Left forelimb (tissue), 1 donor: ENCODE data around the gene PDE4D.

Experiments used
- DNase-seq: peaks from one replicate; pipeline ENCODE4 v3.0.0-alpha.2; 2018; ENCODE audit warnings: low spot score

The PDE4D gene

DNA sequence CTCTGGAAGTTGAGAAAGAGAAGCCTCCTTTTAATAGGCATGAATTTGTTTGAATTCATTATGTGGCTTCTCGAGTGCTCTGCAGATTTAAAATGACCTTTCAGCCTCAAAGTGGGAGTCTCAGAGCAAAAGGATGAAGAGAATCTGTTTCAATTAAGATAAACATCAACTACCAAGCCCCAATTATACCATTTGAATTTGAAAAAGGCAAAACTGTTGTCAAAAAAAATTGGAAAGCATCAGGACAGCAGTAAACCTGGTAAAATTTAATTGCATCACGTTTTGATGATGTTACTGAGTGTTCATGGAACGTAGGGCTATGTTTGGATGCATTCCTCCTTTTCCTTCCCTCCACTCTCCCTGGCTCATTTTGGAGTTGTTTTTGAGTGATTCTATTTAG lies 637.2 kb downstream of the PDE4D start:
- DNase-seq, result no peak

DNA sequence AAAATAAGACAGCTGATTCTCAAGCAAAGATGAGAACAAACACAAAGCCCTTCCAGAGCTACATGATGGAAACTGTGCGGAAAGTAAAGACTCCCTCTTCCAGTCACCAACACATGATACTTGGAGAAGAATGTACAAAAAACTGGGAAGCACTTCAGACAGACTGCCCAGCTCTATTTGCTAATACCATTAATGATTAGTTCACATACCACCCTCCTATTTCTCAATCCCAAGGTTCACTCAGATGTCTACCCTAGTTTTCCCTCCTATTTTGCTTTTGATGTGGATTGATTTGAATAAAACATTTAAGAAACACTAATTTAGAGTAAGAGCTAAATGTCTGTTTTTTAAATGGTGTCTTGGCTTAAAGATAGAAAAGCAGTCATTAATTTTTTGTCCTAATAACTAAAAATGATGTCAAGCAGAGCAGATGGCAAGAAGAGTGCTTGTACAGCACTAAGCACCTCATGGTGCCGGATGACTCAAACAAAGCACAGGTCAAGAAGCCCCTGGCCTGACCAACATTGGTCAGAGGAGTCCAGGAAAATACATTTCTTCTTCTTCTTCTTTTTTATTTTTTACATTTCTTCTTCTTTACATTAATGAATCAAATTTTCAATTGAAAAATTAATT lies 639.4 kb downstream of the PDE4D start:
- DNase-seq, result no peak

DNA sequence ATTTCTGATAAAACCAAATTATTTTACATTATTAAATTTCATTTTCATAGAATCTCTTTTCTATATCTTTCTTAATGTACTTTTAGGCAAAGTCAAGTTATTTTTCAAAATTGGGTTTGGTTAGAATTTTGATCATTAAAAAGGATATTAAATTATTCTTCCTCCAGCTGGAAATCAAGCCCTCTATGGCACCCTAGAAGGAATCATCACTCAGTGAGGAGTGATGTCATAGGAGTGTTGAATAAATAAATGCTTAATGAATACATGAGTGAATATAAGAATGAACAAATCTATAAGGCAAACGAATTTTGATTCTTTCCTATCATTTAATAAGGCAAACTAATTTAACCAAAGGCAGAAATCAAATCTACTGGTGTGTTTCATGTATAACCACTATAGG lies 639.9 kb downstream of the PDE4D start:
- DNase-seq, result no peak

DNA sequence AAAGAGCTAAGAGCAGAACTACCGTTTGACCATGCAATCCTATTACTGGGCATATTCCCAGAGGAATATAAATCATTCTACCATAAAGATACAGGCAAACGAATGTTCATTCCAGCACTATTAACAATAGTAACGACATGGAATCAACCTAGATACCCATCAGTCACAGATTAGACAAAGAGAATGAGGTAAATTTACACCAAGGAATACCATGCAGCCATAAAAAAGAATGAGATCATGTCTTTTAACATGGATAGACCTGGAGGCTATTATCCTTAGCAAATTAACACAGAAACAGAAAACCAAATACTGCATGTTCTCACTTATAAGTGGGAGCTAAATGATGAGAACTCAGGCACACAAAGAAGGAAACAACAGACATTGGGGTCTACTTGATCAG lies 641.9 kb downstream of the PDE4D start:
- no peak for DNase-seq

DNA sequence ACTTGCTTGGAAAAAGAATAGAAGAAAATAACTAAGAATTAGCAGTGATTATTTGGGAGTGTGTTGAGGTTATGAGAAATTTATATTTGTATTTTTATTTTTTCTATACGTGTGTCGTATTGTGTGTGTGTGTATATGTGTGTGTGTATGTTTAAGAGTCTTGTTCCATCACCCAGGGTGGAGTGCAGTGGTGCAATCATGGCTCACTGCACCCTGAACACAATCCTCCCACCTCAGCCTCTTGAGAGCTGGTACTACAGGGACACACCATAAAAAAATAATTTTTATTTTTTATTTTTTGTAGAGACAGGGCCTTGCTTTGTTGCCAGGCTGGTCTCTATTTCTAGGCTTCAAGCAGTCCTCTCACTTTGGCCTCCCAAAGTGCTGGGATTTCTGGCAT lies 643.8 kb downstream of the PDE4D start:
- DNase-seq, result no peak

DNA sequence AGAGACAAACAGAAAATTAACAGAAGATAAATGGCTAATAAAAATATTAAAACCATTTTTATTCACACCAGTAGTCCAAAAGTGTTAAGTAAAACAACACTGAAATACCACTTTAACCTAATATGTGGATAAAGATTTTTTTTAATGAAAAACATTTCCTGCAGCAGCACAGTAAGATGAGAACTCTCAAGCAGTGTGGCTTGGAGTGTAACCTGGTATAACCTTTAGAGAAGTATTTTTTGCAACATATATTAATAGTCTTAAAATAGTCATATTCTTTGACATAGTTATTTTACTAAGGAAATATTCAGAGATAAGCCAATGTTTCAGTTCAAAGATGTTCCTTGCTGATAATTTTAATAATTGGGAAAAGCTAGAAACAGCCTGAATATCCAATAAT lies 644.4 kb downstream of the PDE4D start:
- no peak for DNase-seq

DNA sequence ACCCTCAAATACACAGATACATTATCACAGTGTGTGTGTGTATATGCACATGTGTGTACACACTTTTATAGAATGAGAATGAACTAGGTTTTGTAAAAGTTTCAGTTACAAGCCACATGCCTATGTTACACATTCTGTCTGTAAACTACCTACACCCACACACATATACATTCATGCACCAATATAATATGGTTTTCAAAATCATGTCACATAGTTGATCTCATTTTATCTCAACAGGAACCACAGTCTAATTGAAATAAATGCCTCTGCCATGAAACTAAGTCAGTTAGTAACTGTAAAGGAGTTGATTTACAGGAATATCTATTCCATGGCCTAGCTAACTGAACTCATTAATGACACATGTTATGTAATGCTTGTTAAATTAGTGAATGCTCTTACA lies 646.6 kb downstream of the PDE4D start:
- no peak for DNase-seq

DNA sequence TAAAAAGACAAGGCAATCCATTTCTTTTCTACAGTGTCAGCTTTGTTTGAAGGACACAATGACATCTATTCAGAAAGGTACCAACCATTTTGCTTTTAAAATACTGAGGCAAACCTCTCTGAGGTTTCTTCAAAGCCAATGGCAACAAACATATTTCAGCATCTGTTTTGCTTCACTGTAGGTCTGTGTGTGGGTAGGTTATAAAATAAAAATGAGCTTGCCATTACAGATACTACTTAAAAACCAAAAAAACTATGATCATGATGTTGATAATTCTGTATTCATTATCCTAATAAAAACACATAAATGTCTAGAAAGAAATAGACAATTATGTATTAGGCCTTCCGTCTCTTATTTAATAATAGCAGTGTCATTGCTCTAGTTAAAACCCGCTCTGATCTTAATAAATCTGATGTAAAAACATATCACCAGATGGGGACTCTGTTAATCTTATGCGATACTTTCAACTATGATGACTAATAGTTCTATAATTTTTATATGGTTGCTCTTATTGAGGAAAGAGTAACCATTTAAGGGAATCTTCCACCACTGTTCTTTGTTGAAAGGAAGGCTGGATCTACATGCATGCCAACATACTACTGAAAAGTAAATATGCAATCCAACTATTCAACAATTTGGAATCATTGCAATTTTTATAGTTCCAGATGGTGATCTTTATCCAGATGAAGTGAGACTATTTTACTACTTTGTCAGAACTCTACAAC lies 647.2 kb downstream of the PDE4D start:
- no peak for DNase-seq

DNA sequence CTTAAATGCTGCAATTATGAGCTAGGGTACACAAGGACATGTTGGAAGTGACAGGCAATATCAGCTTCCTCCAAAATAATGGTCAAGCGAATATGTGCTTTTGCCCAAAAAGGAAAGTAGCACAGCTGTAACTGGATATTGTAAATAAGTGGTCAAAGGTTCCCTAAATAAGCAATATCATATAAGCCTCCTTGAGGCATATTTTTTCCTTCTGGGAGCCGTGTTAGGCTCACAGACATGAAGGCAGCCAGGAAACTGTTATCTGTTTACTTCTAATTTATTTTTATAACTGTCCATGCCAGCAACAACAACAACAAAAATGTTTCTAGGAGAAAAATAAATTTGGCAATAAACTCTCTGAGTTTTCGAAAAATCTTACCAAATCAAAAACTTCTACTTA lies 648.3 kb downstream of the PDE4D start:
- no peak for DNase-seq

DNA sequence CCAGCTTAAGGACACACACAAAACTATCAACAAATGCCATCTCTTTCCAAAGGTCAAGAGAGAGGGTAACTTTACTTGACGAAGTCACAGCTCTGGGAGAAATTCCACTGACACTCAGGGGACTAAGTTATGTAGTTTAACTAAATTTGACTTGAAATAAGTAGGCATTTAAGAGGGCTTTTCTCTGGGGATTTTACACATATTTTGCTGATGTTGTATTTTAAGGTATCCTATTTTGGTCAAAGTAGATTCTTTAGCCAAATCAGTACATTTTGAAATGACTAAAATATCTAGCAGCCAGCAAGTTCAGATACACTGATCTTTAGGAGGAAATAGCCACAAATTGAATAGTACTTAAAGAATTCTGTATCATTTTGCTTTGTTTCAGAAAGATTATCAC lies 652.0 kb downstream of the PDE4D start:
- no peak for DNase-seq

DNA sequence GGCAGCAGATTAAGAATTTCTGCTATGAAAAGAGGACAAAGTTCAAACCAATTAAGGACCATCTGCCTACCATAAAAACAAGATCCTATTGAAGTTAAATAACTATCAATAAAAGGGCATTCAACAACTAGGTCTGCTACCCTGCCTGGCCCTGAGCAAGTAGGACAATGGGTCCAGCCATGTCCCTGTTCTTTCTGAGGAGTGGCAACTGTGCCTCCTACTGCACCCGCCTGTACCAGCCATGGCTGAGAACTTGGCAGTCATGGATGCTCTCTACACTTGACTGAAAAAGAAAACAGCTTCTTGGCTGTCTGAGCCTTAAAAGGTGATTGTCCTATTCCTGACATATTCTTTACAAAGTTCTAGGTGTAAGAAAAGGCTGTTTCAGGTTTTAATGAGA lies 652.4 kb downstream of the PDE4D start:
- no peak for DNase-seq

DNA sequence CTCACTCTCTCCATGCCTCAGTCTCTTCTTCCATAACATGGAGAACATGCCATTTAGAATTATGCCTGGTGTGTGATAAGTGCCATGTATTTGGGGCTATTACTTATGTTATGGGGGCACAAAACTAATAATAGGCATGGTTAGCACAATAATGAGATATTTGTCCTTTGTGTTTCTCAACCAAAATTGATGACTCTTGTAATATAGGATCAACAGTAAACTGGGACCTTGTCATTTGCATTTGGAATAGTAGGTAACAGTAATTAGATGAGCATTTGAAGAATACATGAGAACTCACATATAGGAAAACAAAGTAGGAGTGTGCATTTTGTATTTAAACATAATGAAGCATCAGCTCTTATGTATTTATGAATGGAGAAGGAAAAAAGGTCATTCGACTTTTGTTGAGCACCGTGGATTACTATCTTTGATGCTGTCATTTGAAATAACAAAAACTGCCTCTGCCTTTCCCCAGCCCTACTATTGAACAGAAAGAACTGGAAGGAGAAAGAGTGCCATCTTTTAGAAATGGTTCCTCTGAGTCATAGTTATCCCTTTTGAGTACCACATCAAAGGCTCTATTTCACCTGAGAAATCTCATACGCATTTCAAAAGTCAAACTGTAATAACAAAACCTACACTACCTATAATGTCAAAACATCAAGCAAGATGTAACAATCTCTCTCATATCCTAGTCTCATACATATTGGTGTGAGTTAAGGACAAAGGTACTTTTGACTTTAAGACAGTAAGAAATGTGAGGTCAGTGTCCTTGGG lies 655.2 kb downstream of the PDE4D start:
- DNase-seq, result no peak

DNA sequence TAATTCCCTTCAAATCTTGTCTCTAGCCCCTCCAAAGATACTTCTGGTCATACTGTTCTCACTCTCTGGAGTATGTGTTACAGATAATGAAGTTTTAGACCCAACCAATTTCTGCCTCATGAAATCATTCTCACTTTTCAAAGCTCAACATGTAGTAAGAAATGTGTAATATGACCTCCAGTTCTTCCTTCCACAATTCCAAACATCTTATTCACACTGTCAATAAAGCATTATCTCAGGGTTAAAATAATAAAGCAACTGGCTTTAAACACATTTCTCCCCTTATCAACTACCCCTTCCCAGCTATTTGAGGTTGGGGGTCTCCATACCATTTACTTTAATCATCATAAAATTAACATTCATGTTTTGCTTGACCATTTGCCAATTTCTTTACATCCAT lies 656.5 kb downstream of the PDE4D start:
- DNase-seq, result no peak

DNA sequence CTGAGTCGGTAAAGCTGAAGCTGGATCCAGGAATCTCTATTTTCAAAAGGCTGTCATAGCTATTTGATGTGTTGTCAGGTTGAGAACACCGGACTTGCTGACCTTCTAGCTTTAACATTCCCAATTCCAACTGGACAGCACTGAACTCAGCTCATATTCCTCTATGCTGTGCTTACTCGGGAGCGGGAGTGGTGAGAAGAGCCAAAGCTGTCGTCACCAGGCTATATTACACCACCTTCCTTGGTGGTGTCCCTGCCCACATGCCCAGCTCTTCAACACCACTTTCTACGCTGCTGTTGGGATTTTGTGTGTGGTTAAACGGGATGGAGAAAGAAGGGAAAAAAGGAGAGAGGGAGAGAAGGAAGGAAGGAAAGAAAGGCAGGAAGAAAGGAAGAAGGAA lies 657.1 kb downstream of the PDE4D start:
- DNase-seq, result no peak

DNA sequence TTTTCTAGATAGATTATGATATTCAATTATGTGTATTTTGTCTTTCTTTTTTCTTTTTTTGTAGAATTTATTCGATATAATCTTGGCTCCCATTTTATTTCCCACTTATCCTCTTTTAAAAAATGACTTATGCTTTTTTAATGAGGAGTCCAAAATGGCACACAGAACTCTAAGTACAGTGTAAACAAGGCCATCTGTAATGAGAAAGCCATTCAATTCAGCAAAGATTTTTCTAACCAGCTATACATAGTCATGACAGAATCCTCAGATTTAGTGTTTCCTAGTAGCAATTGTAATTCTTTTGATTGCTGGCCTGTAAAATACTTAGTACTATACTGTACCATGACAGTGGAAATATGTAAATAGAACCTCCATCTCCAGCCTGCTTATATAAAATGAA lies 659.3 kb downstream of the PDE4D start:
- no peak for DNase-seq

DNA sequence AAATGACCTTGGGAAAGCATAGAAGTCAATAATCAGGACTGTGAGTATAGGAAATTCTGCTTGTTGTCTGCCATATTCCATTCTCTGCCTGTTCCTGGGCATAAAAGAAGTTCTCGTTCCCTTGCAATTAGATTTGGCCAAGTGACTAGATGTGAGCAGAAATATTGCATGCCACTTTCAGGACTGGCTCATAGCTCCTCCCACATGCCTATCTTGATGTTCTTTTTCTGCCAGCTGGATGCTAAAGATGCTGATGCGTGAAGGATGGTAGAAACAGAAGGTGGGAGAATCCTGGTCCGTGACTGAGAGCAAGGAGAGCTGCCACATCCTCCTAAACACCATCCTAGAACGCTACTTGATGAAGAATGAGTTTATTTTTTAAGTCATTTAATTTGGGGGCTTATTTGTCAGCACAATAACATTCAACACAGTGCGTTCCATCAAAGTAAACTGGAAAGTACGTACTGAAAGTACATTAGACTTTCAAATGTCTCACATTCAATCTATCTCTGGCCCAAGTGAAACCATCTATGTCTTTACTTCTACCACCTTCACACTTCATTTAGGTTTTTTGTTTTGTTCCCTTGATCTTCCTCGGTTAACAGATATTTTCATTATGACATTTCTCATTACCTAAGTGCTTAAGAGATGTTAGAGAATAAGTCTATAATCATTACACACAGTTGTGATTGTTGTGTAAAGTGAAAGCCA lies 662.1 kb downstream of the PDE4D start:
- no peak for DNase-seq

DNA sequence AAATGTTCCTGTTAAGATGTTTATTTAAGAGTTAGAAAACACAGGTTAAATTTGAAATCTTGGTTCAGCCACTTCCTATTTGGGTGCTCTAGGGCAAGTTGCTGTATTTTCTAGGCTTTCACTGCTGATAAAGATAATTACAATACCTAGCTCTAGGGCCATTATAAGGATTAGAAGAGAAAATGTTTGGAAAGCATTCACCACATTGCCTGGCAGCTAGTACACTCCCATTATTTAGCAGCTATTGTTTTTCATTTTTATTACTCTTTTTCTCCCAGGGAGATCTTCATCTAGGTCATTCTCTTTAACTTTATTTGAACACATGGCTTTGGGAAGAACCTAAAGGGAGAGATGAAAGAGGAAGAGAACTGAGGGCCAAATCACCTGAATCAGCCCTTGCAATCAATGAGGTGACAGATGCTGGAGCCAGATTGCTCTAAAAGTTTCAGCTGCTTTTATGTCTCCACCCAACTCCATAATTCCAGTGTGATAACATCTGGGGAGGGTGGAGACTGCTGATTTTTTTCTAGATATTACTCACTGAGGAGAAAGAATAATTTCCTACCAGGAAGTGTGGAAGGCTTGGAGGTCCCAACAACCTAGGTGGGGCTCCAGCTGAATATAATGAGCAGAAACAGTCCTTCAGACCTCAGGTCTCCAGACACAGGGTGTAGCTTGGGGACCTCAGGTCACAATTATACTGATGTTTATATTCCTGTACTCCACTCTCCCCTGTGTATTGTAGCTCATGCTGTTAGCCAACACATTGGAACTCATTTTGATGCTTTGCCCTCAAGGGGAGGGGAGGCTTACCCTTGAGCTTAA lies 670.6 kb downstream of the PDE4D start:
- DNase-seq, result no peak

DNA sequence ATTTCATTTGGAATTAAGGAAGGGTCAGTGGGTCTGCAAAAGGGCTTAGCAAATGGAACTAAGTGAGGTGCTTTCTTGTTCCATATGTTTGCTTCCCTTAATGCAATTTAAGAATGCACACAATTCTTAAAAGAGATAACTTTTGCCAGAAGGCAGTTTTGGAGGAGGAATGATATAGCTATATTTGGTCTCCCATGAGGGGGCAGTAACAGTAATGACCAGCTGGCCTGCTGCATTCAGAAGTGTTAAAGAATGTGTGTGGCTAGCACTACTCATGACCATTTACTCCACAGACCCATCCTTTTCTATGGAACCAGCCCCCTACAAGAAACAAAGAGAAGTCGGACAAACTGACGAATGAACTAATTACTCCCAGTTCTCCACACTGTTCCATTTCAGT lies 671.8 kb downstream of the PDE4D start:
- no peak for DNase-seq

DNA sequence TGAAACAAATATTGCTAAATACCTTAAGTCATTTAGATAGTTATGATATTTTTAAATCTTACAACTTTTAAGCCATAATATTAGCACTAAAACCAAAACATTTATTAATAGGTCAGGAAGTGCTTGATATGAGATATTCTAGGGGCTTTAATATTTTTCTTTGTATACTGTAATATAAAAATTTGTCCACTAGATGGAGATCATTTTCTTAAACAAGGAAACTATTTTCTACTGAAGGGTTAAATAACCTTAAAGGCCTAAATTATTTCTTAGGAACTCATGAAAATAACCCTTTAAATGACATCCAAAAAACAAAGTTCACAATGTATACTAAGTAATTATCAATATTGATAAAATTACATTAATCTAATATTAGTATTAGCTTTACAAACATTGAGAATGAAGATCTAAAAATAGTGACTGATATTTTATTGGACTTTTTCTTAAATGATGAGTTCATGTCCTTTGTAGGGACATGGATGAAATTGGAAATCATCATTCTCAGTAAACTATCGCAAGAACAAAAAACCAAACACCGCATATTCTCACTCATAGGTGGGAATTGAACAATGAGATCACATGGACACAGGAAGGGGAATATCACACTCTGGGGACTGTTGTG lies 675.0 kb downstream of the PDE4D start:
- DNase-seq, result no peak

DNA sequence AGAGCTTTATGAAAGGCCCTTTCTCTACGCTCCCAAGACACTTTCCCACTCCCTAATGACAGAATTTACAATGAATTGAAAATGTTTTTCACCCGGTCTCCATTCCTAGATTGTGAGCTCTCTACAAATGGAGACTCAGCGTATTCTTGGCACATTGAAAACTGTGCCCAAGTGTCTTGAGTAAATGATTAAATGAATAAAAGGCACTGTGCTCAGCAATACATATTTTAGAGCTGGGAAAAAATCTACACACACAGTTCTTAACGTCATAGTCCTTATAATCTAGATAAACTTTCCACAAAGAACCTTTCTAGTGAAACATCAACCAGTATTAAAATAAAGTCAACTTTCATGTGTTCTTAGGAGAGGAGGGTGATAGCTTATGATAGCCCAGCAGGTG lies 676.7 kb downstream of the PDE4D start:
- DNase-seq, result no peak

DNA sequence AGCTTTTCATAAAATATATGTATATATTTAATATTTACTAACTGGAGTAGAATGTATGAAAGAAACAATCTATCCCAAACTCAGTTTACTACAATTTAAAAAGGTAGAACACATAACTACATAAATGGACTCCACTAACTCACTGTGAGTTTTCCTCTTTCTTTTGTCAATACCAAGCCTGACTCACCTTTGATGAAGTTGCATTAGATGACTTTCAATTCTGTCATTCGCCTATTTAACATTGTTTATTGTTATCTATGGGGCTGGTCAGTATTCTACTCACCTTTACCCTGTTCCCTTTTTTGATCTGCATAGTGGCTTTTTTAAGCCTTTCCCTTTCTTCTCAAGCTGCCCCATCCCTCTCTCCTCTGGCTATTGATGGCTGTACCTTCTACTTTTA lies 680.9 kb downstream of the PDE4D start:
- DNase-seq, result no peak
